Activated CD8-positive, alpha-beta memory T cell treated with anti-CD3 and anti-CD28 coated beads, Interleukin-2, amount 50 U/mL, for 4 hours (primary cell): Measurements from ENCODE around the gene COL21A1.

Experiments
- DNase-seq: peaks from one replicate; pipeline ENCODE4 v3.0.0-alpha.2; 2020

Gene COL21A1

DNA sequence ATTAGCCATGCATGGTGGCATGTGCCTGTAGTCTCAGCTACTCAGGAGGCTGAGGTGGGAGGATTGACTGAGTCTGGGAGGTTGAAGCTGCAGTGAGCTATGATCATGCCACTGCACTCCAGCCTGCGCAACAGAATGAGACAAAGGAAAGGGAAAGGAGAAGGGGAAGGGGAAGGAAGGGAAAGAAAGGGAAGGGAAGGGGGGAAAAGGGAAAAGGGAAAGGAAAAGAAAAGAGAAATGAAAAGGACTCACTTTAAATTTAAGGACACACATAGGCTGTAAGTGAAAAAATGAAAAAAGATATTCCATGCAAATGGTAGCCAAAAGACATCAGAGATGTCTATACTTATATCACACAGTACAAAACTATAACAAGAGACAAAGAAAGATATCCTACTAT, 74.2 kb downstream of the COL21A1 start:
- DNase-seq = no peak

DNA sequence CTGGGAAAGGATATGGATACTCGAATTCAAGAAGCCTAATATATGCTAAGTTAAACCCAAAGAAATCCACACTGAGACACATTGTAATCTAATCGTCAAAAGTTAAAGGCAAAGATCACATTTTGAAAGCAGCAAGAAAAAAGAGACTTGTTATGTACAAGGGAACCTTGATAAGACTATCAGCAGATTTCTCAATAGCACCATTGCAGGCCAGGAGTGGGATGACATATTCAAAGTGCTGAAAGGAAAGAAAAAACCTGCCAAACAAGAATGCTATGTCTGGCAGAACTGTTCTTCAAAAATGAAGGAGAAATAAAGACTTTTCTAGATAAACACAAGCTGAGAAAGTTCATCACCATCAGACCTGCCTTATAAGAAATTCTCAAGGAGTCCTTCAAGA, 75.2 kb downstream of the COL21A1 start:
- DNase-seq = no peak

DNA sequence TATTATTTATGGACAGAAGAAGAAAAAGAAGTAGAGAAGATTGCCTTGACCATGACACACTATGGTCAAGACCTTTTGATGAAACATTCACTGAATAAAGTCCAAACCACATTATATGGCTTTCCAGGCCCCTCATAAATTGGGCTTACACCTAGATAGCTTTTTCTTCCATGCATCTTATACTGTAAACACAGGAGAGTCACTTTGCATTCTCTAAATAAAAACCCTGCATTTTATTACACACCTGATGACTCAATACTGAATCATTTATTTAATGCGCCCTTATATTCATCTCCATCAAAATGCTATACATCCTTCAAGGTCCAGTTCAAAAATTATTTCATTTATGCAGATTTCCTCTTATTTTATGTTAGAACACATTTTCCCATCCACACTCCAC, 78.0 kb downstream of the COL21A1 start:
- no peak for DNase-seq

DNA sequence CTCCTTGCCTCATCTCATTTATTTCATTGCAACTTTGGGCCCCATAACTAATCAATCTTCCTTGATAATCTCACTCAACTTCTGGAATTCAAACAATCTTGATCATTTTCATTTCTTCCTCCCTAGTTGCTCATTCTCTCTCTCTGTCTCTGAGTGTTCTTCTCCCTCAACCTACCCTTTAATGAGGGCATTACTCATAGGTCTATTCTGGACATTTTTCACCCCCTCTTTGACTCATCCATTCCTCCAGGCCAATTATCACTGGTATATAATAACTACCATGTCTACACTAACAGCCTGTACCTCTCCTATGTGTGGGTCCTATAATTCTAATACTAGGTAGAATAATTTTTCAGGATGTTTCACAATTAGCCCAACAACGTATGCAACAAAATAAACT, 78.8 kb downstream of the COL21A1 start:
- DNase-seq = no peak

DNA sequence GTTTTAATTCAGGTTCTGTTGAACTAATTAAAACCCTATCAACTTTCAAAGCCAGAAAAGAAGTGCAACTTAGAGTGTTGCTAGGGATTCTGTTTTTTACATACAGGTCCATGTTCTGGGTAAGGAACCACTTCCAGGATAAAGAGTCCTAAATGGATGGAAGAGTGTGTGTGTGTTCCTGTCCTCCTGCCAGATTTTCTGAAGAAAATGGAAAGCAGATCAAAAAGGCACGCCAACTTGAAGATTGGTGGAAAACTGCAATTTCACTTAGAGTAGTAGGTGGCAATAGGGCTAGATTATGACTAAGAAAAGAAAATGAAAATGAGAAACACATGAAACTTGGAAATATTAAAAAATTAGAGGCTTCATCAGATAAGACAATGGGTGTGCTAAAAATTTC, 85.3 kb downstream of the COL21A1 start:
- no peak for DNase-seq

DNA sequence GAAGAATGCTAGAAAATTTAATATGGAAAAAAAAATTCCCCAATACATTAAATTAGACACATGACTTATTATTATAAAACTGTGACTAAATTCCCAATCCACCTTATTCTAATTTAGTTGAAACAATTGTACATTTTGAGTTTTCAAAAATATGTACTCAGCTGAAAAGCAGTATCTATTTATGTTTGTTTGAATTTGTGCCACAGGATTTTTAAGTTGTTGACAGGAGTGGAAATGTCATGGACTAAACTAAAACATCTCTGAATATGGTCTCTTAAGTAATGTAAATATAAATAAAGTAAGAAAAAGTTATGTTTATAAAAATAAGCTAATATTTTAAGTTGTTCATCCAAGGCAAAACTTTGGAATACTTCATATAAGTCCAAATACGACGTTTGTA, 86.9 kb downstream of the COL21A1 start:
- DNase-seq = no peak

DNA sequence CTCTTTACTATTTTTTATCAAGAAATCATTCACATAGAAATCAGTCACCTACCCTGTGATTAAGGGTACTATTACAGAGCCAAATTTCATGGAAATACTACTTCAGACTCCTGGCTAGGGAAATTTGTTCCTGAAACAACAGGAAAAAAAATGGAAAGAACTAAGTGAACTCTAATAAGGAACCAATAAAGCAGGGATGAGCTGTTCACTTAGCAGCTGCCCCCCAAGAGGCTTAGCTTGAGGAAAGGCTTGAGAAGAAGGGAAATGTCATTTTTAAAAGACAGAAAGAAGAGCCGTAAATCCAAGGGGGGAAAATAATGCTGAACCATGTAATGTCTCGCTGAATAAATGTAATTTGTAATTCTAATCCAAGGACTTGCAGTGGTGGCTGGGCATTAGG, 88.8 kb downstream of the COL21A1 start:
- DNase-seq = no peak

DNA sequence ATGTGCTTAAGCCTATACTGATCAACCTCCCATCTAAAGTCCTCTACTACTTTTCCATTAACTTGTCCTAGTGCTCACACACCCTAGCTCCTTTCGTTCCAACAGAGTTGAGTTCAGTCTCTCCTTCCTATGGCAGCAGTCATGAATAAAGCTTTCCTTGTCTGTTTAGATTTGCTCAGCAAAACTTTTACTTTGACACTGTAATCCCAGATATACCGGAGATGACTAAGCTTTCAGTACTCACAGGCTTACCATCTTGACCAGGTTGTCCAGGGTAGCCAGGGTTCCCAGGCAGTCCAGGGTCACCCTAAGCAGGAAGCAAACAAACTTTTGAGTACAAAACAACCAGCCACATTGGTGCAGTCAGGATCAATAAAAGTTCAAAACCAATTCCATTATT, 90.7 kb downstream of the COL21A1 start:
- no peak for DNase-seq

DNA sequence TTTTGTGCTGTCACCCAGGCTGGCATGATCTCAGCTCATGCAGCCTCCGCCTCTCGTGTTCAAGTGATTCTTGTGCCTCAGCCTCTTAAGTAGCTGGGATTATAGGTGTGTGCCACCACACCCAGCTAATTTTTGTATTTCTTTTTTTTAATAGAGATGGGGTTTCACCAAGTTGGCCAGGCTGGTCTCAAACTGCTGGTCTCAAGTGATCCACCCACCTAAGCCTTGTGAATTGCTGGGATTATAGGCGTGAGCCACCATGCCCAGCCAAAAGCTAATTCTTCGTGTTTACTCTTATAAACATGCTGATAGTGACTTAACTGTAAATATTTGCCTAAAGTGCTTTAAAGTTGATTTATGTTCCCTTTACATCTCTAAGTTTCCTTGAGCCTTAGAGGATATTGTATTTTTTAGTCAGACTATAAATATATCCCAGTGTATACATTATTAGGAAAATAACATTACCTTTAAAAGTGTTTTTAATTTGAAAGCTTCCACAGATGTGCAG, 91.7 kb downstream of the COL21A1 start:
- no peak for DNase-seq

DNA sequence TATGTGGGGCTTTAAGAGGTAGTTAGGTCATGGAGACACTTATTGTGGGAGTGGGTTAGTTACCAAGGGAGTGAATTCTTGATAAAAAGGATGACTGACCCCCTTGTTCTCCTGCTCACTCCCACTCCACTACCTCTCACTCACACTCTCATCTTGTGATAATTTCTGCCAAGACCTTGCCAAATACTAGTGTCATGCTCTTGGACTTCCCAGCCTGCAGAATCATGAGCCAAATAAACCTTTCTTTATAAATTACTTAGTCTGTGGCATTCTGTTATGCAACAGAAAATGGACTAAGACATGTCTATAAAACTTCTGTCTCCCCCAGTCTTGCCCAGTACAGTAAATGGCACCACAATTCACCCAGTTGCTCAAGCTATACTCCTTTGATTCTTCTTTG, 93.3 kb downstream of the COL21A1 start:
- DNase-seq = no peak

DNA sequence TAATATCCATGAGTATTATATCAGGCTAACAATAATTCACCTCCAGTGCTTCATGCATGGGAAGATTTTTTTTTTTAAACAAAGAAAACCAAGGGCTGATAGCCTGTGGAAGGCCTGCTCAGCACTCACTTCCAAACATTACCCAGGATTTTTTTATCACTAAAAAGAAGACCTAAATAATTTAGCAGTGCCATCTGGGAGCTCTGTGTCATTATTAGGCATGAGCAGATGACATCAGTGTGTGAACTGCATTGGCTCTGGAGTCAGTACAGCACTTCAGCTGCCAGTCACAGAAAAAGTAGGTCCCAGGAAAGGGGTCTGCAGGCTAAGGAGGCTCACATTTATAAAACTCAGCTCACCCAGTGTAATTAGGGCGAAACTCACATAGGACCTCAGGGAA, 94.8 kb downstream of the COL21A1 start:
- DNase-seq = no peak

DNA sequence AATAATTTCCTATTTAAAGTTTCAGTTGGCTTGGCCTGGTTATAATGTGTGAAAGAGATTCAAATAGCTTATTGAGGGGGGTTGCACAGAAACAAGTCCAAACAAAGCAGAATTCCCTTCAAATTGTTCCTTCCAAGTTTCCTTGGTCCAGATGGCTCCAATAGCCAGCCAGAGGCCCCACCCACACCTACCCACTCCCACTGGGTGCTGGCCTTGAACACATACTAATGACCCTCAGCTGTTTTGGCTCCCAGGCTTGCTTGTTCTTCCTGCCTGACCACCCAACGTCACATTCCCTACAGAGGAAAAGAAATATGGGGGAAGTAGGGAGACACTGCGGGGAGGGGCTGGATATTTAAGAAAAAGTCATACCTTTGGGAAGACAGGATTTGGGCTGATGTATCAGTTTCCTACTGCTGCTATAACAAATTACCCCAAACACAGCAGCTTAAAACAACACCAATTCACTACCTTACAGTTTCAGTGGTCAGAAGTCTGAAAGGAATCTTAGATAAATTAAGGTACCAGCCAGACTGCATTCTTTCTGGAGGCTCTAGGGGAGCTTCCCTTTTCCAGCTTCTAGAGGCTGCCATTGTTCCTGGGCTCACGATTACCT, 95.7 kb downstream of the COL21A1 start:
- DNase-seq = no peak

DNA sequence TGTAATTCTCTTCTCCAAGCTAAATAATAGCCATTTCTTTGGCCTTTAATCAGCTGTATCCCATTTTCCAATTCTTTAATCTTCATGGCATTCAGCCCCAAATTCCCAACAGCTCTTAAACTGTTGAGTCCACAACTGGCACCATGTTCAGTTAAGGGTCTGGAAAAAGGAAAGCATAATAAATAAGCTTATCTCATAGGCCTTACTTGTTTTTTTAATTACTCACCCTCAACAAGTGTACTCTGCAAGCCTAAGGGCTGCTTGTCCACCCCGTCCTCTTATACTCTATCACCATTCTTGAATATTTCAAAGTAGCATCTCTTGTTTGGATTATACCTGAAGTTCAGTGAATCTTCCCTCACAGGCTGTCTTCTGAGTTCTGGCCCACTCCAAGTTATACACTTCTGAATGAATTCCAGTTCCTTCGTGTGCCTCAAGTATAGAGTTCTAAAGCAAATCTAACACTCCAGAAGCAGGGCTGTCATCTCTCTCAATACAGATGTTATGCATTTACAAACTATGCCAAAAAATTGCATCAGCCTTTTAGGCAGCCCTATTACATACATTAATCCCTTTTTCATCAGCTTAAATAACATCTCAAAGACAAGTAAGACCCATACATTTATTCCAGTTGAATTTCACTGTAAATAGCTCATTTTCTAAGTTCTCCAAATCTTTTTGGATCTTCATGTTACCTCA, 98.7 kb downstream of the COL21A1 start:
- DNase-seq = no peak

DNA sequence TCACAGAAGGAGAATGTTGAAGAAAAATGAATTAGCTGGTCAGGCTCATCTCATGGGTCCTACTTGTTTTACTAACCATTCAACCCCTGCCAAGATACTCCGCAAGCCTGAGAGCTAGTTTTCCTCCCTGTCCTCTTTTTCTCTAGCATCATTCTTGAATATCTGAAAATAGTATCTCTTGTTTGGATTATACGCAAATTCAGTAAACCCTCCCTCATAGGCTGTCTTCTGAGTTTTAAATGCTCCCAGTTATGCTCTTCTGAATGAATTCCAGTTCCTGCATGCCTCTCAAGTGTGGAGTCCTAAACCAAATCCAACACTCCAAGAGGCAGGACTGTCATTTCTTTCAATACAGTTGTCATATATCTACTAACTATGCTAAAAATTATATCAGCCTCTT, 99.6 kb downstream of the COL21A1 start:
- no peak for DNase-seq

DNA sequence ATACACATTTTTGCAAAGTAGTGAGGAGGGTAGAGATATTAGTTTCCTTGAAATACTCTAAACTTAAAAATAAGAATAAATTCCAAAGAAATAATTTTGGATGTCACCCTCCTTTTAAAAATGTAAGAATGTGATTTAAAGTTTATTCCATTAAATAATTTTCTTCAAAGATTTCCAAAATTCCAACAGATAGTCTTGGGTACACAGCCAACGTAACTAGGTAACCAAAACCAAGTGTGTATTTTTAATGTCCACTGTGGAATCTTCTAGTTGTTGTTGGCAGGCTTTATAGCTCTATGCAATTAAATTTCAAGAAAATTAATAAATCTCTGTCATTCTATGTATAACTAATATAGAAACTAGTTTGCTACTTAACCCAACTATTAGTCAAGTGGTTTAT, 101.3 kb downstream of the COL21A1 start:
- DNase-seq = no peak

DNA sequence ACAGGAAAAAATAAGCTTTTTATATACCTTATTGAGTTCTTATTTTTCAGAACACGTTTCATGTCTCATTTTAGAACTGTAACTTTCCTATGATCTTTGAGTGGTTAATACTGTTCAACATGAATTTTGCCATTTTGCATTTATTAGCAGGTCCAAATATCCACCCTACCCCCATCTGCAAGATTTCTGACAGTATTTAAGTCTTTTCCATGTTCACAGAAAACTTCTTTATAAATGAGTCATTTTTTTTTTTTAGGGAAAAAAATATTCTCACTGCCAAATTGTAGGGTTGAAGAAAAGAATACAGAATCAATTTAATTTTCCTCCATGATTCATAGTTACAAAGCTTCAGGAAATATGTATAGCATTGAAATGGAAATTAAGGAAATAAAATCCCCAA, 101.8 kb downstream of the COL21A1 start:
- DNase-seq = no peak

DNA sequence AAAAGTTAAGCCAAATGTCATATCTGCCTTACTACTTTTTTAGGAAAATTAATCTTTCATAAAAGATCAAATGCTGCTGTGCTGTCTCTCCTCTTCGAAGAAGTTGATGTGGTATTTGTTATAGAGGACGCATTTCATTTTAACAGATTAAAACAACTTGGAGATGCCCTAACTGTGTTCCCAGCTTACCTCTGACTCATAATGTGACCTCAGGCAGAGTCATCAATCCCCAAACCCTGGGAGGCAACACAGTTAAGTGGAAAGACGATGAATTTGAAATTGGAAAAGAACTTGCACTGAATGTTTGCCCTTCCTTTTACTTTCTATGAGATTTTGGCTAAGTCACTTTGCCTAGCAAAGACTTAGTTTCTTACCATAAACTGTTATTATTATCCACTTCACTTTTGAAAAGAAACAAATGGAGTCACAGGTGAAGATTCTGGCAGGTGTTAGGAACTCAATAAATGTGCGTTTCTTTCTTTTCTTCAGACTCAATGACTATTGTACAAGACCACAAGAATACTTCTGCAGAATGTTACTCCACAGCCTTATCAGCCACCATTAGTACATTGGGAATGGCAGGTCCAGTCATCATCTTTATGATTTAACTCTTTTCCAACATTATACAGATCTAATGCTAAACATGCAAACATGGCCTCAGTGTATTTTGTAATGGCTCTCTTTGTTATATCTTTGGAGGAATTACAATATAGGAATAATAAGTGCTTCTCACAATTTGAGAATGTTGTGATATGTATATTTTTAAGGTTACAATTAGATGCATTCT, 102.6 kb downstream of the COL21A1 start:
- no peak for DNase-seq

DNA sequence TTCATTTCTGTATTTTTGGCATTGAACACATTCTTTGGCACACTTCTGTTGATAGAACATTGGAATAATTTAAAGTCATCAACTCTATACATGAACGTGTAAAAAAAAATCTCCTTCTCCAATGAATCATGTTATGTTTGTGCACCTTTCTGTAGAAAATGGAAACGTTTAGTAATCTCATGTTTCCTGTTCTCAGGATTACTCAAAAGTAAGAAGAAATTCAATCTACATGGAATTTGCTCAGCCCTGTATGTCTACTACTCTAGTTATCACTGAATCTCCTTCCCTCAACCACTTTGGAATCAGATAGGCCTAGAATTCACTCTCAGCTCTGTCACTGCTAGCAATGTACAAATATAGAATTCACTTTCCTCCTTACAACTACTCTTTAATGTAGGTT, 103.6 kb downstream of the COL21A1 start:
- DNase-seq = no peak

DNA sequence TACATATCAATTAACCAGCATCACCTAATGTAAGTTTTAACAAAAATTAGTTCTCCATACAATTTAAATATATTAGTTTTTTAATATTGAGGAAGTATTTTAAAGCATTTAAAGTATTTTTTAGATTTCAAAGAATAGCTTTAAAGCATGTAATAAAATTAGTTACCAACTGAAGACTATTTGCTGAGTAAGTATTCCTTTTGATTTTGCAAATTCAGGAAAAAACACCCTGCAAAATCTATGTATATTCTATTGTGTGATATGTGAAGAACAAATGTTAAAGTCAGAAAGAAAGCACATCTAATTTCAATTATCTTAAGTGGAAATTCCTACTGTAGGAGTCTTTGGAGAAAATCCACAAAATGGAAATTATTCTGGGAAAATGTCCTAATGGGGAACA, 107.3 kb downstream of the COL21A1 start:
- DNase-seq = no peak

DNA sequence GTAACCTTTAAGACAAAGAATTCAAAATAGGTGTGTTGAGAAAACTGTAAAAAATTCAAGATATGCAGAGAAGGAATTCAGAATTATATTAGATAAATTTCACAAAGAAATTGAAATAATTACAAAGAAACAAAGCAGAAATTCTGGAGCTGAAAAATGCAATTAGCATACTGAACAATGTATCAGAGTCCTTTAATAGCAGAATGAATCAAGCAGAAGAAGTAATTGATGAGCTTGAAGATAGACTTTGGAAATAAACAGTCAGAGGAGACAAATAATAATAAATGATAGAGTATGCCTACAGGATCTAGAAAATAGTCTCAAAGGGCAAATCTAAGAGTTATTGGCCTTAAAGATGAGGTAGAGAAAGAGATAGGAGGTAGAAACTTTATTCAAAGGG, 131.7 kb downstream of the COL21A1 start:
- no peak for DNase-seq

DNA sequence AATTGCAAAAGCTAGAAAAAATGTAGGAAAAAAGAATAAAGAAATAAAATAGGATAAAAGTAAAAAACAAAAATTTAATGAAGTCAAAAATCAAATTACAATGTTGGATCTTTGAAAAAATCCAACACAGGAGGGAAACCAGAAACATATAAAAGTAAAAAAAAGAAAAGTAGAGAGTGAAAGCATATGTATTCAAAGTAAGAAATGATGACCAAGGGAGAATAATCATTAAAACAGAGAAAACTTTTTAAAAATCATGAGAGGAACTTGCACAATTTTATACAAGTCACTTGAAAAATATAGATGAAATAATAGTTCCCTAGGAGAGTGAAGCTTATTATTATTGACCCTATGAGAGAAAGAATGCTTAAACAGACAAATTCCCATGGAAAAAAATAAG, 138.2 kb downstream of the COL21A1 start:
- DNase-seq = no peak

DNA sequence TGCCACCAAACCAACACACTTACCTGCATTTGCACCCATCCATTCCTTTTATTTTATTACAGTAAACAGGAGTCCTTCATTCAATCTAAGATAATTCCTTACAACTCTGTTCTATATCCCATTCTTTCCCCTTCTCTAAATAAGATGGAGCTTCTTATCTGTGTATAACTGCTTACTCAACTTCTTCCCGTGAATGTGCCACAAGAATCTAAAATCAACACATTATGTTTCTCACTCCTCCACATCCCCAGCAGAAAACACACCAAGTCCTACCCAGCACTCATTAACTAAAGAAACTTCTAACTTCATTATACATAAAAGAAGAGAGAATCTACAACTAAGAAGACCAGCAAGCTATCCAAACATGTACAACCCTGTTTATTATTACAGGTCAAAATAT, 141.1 kb downstream of the COL21A1 start:
- no peak for DNase-seq

DNA sequence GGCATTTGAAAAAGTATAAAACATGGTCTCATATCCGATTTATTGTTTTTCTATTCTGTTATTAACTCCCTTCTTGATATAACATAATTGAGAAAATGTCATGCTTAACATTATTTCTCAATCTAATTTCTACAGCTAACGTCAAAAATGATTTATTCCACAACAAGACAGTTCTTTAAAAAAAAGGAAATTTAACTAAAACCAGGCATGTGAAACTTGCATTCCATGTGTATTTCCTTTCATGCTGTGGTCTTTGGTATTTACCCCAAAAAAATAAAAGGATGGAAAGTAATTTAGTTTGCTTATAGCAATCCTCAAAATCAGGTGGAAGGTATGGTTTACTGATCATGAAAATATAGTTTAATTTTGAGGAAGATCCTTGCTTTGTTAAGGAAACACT, 142.8 kb downstream of the COL21A1 start:
- DNase-seq = no peak

DNA sequence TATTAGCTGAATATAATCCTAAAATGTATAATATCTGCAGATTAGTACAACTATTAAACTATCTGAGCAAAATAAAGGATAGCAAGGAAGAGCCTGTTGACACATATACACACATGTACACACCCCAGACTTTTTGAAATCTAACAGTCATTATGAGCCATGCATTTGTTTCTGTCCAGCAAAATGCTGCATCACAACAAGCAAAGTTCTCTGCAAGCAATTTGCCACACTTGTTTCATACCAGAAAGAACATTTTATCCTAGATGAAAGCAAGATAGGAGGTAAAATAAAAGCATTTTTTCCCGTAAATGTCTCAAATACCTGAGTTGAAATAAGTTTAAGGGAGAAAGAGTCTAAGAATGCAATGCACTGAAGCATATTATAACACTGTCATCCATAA, 145.2 kb downstream of the COL21A1 start:
- no peak for DNase-seq
